Endothelial cell of umbilical vein (primary cell): ENCODE data around the gene EIF3A.
"Not testable (repeated sequence)": the region's sequence is repeated elsewhere in the genome, so short reads cannot be mapped to it uniquely, and the experiment has no call there.

ENCODE experiments used
- EZH2 ChIP-seq: IDR thresholded peaks from 2 replicates; pipeline ENCODE4 v1.6.1; 2012; ENCODE audit warnings: borderline replicate concordance, low read depth, mild to moderate bottlenecking, moderate library complexity, low read length, inconsistent platforms; ENCODE audit not compliant: severe bottlenecking
- POLR2A ChIP-seq: IDR thresholded peaks from 2 replicates; pipeline ENCODE4 v1.6.1; 2012; ENCODE audit warnings: low read depth, mild to moderate bottlenecking, control low read depth, low read length
- POLR2AphosphoS5 ChIP-seq: IDR thresholded peaks from 2 replicates; pipeline ENCODE4 v1.6.1; 2012; ENCODE audit warnings: low read depth, mild to moderate bottlenecking, control low read depth, low read length, moderate library complexity; ENCODE audit not compliant: insufficient read depth
- TF ChIP-seq, protein P1 (sequence below), 2 donors: IDR thresholded peaks; 1 replicate in 1 of 2; 2 replicates in 1 of 2; pipeline ENCODE4 v1.5.1; 2011; ENCODE audit warnings: low read length in 2 of 2, mild to moderate bottlenecking in 2 of 2, moderate library complexity in 2 of 2, control low read depth in 1 of 2, inconsistent platforms in 1 of 2, low read depth in 1 of 2; ENCODE audit not compliant: insufficient read depth in 1 of 2; ENCODE audit errors: extremely low read depth in 1 of 2
- TF ChIP-seq, protein P2 (sequence below): IDR thresholded peaks from 2 replicates; pipeline ENCODE4 v1.6.1; 2011; ENCODE audit not compliant: insufficient read depth, insufficient read length

DNA sequence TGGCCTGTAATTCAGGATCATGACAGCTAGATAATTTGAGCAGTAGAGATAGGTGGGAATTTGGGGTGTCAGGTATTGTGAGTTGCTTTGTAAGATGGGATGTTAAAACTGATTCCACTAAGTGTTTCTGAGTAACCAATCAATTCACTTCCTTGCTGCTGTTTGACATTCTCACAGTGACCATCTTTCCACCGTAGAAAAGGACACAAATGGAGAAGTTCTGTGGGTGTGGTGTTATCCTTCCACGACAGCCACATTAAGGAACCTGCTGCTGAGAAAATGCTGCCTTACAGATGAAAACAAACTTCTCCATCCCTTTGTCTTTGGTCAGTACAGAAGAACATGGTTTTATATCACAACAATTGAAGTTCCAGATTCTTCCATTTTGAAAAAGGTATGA lies 27.2 kb upstream of the EIF3A start:
- TF ChIP-seq, protein P1, sequence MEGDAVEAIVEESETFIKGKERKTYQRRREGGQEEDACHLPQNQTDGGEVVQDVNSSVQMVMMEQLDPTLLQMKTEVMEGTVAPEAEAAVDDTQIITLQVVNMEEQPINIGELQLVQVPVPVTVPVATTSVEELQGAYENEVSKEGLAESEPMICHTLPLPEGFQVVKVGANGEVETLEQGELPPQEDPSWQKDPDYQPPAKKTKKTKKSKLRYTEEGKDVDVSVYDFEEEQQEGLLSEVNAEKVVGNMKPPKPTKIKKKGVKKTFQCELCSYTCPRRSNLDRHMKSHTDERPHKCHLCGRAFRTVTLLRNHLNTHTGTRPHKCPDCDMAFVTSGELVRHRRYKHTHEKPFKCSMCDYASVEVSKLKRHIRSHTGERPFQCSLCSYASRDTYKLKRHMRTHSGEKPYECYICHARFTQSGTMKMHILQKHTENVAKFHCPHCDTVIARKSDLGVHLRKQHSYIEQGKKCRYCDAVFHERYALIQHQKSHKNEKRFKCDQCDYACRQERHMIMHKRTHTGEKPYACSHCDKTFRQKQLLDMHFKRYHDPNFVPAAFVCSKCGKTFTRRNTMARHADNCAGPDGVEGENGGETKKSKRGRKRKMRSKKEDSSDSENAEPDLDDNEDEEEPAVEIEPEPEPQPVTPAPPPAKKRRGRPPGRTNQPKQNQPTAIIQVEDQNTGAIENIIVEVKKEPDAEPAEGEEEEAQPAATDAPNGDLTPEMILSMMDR (IDR thresholded peaks at IDR 0.05; ENCODE audit: extremely low read depth in 1 of 2, insufficient read depth in 1 of 2, low read depth in 1 of 2, low read length in 2 of 2): not testable (repeated sequence)
- not testable (repeated sequence) for TF ChIP-seq POLR2A, POLR2AphosphoS5, EZH2
- TF ChIP-seq, protein P2, sequence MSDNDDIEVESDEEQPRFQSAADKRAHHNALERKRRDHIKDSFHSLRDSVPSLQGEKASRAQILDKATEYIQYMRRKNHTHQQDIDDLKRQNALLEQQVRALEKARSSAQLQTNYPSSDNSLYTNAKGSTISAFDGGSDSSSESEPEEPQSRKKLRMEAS: not testable (repeated sequence)
